Activated CD4-positive, alpha-beta T cell treated with anti-CD3 and anti-CD28 coated beads, Interleukin-2, Interleukin-6, amounts not matched to agents 100 ng/mL and 50 ng/mL, durations not matched to agents 16 hours and 8 hours (primary cell): ENCODE data around the gene SLC9A9.
"Not testable (repeated sequence)": the region's sequence is repeated elsewhere in the genome, so short reads cannot be mapped to it uniquely, and the experiment has no call there.

Source experiments
- DNase-seq: peaks from one replicate; pipeline ENCODE4 v3.0.0-alpha.2; 2020

Gene SLC9A9

DNA sequence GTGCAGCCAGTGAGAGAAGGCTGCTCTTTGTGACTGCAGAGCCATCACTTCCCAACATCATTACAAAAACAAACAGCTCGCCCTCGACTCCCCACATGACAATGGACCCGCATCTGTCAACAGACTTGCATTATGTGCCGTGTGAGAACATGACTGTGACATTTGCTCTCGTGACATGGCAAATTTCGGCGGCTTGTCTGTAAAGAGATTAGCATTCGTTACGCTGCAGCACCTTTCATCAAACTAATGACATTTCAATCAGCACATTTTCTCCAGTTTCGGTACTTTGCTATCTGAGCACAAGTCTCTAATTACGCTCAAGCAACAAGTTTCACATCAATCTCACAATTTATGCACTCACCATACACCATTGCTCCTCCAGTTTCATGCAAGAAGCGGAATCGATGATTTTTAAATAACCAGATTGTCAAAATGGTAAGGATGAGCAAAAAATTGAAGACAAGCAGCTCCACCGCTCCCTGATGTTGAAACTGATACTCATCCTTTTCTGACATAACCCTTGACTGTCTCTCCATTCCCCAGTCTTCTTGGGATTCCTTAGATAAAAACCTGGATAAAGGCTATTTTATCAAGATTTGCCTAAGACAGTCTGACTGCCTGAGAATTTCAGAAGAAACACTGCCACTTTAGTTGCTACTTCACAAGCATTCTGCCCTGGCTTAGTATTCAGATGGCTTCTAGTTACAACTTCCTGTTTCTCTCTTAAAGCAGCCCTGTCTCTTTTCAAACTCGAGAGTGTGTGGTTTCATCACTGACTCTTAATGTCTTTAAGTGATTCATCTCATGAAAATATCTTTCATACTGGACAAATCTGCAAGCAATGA, at the start of gene SLC9A9:
Gene SLC9A9, minus strand, starts transcription at position 682 of the 845 bp plus-strand sequence. Its CDS starts 146 bp downstream, at position 536.
- peak; percentile 82 for DNase-seq

DNA sequence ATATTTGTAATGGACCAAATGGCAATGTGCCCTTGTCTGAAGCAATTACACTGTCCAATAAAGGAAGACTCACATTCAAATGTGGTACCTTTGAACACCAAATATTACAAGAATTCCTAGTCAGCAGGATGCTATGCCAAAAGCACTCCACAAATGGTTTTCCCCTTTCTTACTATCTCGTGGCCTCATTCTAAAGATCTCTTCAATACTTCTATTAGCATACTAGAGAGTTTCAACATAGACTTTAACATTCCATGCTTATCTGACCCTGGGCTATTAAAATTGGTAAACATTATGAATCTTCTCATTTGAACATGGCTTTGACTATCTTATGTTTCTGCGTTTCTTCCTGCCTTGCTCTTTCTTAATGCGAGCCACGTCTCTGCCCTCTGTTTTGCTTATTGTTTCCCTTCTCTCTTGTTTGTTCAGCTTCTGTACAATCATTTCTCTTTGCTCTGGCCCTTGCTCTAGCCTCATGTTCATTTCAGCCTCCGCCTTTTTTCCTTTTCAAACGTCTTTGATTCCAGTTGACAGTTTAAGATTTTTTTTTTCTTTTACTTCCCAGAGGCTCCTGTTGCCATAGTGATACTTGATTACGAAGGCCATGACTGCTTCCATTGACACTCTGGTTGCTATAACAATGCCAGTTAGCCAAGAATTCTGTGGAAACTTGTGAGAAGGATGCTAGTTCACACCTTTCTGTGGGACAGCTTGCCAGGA, 49.5 kb upstream of the SLC9A9 start:
- no peak for DNase-seq

DNA sequence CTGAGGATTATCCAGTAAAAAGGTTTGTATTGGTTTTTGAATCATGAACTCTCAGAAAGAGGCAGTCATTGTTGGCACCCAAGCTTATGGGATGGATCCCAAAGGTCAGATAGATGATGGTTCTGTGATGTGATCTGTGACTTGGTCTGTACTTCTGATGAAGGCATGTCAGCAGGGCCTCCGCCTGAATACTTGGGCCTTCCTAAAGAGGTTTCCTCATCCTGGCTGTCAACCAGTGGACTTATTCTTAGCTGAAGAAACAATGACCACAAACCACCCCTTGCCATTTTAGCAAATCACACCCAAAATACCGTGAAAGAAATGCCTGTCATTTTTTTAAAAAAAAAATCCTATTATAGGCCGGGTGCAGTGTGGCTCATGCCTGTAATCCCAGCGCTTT, 48.2 kb upstream of the SLC9A9 start:
- no peak for DNase-seq

DNA sequence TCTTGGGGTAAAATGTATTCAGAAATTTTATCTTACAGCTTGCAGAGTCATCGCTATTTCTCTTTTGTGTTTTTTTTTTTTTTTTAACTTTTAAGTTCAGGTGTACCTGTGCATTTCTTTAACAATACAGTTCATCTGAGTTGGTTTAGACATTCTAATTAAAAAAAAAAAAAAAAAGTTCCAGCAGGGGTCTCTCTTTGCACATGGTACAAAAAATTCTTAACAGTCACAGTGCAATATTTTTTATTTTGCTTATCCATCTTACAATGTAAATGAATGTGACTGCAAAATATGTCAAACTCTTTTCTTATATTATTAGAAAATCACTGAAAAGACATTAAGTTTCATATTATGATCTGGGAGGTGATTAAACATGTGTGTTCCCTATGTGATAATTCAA, 47.5 kb upstream of the SLC9A9 start:
- no peak for DNase-seq

DNA sequence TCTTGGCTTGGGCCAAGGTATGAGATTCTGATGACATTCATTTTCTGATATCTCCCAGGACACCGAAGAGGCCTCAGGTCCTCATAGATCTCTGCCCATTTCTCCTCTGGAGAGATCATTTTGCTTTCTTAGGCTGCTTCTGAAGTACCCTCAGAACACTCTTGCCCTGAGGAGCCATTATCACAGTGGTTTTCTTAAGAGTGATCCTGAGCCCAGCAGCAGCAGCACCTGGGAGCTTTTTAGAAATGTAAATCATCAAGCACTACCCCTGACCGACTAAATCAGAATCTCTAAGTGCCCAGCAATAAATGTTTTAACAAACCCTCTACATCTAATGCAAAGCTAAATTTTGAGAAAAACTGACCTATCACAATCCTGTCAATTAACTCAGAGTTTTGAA, 40.6 kb upstream of the SLC9A9 start:
- no peak for DNase-seq

DNA sequence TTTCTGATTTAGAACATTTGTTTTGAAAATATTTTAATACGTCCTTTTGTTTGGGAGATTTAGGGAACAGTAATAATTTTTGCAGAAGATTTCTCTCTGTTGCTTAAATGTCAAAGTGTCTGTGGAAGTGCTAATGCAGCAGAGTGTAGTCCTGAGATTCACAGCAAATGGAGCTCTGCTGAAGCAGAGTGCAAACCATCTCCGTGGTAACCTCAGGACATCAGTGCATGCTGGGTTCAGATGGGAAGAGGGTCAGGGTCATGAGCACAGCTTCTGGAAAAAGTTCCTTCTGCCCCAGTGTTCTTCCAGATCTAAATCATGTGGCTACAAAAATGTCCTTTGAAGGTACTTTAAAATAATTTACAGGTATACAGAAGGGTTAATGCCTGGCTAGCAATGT, 39.9 kb upstream of the SLC9A9 start:
- DNase-seq, result no peak

DNA sequence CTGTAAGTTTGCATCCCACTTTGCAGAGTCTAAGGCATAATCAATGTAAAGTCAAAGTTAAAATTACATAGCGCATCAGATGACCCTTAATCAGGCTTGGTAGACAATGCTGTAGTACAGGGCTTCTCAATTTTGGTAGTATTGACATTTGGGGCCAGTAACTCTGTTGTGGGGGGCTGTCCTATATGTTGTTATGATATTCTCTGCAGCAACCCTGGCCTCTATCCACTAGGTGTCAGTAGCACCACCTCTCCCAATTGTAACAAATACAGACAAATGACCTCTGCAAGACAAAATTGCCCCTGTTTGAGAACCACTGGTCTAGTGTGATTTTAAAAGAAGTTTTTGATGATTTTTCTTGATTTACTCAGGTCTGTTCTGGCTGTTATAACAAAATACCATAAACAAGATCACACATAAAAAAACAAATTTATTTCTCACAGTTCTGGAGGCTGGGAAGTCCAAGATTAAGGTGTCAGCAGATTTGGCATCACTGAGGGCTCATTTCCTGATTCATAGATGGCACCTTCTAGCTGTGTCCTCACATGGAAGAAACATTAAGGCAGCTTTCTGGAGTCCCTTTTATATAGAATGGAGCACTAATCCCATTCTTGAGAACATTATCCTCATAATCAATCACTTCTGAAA, 37.6 kb upstream of the SLC9A9 start:
- DNase-seq, result peak; percentile 54

DNA sequence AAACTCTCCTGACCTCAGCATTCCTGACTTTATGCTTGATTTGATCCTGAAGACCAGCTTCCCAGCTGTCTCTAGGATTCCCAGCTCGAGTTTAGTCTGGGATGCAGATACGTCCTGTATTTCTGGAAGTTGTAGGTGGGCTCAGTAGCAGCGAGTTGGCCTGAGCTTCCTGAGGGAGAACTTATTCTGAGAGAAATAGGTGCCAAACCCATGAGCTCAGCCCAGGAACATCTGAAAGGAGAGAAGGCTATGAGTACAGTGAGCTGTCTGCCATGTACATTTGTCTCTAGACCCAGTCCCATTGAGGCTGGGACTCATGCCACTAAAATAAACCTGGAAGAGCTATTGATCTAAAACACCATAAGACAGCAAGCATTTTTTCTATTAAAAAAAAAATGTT, 36.6 kb upstream of the SLC9A9 start:
- no peak for DNase-seq

DNA sequence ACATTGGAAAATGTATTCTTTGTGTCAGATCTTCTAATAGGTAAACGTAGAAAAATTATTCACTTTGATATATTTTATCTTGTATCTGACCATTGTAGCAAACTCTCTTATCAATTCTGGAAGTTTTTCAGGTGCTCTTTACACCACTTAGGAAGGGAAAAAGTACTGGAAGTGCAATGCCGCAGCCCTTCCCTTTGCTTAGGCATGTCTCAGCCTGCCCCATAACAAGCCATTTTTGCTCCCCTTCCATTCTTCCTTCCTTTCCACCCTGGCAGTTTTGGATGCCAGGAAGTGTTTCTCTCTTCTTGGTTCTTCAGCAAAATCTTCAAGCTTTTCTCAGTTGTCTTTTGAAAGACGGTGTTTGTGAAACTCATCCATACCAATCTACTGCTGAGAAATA, 34.9 kb upstream of the SLC9A9 start:
- DNase-seq, result no peak

DNA sequence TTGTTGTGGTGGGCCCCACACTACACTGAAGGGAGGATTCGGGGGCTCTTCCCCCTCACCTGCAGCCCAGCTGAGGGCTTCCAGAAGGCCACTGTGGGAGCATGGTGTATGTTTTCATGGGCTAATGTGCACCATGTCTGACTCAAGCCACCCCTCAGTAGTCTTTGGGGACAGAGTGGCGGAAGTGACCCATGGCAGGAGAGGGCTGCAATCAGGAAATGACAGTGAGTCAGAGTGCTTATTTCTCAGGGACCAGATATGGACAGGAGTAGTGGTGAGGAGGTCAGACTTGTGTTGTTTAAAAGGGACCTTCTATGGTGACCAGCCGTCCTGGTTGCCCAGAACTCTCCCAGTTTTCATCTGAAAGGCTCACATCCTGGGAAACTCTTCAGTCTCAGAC, 32.8 kb upstream of the SLC9A9 start:
- DNase-seq, result no peak

DNA sequence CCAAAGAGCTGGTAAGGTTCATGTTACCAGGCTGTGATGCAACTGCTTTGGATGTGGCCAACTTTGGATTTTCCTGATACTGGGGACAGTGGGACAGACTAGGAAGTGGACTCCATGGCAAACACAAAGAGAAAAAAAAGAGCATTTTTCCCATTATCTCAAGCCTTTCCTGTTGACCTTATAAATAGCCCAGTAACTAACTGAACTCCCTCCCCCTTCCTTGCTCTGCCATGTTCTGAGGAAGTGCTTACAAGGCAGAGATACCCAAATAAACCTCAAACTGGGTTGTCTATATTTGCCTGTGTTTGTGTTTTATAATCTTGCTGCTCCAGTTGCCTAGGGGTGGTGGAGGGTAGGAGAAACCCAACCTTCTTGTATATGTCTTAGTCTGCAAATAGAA, 27.3 kb upstream of the SLC9A9 start:
- DNase-seq, result no peak

DNA sequence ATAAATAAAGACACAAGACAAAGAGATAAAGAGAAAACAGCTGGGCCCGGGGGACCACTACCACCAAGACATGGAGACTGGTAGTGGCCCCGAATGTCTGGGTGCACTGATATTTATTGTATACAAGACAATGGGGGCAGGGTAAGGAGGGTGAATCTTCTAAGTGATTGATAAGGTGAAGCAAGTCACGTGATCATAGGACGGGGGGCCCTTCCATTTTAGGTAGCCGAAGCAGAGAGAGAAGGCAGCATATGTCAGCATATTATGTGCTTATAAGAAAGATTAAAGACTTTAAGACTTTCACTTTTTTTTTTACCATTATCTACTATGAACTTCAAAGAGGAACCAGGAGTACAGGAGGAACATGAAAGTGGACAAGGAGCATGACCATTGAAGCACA, 25.3 kb upstream of the SLC9A9 start:
- not testable (repeated sequence) for DNase-seq

DNA sequence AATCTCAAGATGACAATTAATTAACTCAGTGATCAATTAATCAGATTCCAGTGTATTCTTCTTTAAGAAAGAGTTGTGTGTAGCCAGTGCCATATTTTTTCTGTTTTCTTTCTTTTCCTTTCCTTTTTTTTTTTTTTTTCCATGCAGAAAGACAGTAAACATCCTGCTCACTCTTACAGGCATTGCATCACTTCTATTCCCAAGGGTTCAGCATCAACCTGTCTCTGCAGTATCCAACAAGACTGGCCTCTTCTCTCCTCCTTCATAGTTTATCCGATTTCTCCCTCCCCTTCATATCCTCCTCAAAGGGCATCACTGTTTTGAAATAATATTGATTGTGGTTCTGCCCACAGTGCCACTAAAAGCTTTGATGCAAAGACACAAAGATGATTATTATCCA, 17.0 kb upstream of the SLC9A9 start:
- no peak for DNase-seq

DNA sequence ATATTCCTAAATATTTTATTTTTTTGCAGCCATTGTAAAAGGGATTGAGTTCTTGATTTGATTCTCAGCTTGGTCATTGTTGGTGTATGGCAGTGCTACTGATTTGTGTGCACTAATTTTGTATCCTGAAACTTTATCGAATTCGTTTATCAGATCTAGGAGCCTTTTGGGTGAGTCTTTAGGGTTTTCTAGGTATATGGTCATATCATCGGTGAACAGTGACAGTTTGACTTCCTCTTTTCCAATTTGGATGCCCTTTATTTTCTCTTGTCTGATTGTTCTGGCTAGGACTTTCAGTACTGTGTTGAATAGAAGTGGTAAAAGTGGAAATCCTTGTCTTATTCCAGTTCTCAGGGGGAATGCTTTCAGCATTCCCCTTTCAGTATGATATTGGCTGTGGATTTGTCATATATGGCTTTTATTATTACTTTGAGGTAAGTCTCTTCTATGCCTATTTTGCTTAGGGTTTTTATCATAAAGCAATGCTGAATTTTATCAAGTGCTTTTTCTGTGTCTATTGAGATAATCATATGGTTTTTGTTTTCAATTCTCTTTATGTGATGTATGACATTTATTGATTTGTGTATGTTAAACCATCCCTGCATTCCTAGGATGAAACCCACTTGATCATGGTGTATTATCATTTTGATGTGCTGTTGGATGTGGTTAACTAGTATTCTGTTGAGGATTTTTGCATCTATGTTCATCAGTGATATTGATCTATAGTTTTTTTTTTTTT, 11.4 kb upstream of the SLC9A9 start:
- no peak for DNase-seq

DNA sequence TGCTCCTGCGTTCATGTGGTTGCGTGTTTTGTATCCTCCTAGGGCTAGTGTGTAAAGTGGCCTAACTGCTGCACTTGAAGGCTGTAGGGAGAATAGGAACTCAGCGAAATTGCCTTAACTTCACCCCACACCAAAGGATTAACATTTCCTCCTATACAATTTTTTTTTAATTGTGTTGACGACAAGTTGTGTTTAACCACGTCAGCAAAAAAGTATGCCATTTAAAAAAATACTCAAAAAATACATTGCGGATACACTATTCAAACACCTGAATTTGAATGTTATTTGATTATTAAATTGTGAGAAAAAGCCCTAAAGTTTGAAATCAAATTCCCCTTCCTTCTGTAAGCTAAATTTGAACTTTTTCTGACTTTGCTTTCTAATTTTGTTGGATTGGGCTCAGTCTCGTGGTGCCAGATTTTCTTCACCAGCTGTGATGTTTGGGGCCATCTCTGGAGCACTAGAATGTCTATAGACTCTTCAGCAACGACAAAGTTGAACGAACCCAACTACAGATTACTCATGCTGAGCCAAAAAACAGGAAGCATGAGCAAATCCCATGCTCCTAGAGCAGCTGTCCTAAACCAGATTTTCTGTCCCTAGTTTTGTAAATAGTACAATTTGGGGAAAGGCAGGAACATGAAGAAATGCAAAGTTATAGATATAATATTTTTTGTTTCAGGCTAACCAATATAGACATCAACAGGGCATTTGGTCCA, 8.1 kb upstream of the SLC9A9 start:
- DNase-seq, result no peak

DNA sequence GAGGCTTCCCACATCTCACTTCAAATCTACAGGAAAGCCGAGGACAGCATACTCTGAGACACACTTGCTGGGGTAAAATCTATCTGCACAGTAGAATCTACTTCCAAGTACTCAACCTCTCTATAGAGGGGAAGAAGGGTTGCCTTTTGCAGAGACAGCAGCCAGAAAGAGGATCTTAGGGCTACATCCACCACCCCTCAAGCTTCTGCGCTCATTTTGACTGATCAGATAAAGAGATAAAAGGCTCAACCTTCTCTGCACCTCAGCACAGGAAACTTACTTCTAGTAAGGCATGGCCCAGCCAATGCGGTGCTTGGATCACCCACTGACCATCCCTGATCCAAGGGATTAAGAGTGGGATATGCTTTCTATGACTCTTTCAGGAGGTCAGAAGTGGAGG, 6.9 kb upstream of the SLC9A9 start:
- DNase-seq, result peak; percentile 31

DNA sequence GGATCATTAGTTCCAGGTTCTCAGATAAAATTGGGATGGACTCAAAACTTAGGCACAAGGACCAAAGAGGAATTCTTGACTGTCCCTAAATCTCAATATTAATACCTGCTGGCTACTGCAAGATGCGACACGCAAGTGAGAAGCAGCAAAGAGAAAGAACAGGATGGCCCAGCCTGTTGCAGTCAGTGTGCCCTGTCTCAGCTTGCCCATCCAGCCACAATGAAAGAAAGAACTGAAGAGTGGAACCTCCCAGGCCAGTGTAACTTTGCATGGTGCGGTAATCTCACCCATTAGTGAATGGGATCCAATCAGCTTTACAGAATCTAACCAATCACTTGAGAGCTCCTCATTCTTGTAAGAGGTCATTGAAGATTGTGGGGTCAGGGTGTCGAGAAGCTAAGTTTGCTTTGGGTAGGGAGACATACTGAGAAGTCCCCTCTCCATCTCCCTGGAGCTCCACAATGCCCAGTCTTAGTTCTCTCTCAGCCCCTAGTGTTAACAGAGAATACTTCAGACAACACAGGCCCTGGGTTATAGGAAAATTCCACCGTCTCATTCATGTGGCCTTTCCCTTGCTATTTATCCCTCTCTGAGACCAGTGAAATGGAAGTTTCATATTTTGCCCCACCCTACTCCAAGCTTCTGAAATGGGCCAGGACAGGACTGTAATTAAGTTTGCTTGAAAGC, 3.2 kb upstream of the SLC9A9 start:
- no peak for DNase-seq

DNA sequence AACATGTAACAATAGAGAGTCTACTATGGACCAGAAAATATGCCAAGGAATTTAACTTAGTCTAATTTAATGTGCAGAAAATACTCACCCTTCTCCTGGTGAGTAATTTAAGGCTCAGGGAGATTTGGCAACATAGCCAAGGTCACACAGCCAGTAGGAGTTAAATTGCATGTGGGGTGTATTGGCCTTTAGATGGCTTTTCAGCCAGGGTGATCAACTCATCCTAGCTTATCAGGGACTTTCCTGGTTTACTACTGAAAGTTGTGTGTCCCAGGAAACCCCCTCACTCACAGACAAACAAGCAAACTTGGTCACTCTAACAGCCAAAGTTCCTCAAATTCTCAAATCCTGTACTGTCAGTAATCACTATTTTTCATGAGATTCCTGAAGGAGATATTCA, 2.6 kb upstream of the SLC9A9 start:
- peak; percentile 23 for DNase-seq

DNA sequence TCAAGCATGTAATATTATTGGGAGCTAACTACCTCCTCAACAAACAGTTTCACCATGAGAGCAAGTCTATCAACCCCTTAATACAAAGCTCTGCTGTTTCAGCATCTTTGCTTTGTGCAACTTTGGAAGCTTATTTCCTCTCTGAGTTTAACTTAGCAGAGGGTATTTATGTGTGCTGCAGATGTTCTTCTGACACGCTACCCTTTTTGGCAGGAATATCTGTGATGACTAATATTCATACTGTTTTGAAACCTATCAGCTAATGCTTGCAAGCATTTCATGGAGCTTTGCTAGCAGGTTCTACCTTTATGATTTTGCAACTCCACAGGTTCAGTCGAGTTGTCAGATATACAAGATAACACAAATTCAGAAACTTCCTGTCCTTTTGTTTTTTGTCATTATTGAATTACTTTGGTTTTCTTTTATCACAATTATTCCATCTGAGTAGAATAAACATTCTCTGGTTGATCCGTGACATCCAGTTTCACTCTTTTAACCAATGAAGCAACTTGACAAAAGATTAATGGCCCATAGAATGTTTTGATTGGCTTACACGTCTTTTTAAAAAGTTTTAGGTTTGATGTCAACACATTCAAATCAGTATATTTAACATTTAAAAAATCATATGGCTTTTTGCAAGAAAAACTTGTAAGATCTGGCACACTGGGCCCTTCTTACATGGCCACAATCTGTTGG, 1.7 kb upstream of the SLC9A9 start:
- DNase-seq, result peak; percentile 81

DNA sequence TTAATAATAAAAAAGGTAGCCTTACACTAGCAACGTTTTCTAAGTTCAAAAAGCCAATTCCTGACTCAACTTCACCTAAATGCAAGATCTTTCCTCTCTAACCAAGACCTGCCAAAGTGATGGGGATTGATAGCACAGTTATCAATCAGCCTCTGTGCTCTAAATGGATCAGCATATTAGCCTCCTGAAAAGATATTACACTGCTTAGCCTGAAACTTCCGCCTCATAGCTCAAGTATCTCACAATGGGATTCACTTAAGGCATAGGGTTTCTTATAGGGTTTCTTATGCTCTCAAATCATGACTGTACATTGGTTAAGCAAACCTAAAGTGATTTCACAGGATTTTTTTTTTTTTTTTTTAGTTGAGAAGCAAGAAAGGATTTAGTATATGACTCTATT, 436 bp upstream of the SLC9A9 start:
- DNase-seq, result peak; percentile 60

DNA sequence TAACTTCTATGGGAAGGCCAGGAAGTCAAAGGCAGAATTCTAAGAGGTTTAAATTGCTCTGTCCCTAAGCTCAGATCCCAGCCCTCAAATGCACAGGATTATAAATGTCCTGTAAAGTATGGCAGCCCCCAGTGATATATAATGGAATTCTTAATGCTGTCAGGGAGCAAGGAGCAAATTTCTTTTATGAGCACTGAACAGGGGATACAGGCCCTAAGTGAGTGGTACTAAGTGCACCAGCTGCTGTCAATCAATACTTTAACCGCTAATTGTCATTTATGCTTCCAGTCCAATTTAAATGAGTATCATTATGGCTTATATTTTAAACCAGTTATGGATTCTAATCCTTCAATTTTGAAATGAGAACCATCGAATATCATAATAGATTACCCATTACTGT, 4.7 kb downstream of the SLC9A9 start:
- DNase-seq, result no peak
